Stimulated activated CD8-positive, alpha-beta memory T cell treated with anti-CD3 and anti-CD28 coated beads, Interleukin-7, amount 100 ng/mL, for 4 hours (primary cell): Measurements from ENCODE around the gene PSMD6.
A peak's percentile ranks its signal among the peaks of the same experiment; 100 is the strongest.

Experiments
- DNase-seq, 2 donors: peaks; one replicate each; pipeline ENCODE4 v3.0.0-alpha.2; 2020; ENCODE audit warnings: low read depth in 2 of 2

Gene PSMD6

DNA sequence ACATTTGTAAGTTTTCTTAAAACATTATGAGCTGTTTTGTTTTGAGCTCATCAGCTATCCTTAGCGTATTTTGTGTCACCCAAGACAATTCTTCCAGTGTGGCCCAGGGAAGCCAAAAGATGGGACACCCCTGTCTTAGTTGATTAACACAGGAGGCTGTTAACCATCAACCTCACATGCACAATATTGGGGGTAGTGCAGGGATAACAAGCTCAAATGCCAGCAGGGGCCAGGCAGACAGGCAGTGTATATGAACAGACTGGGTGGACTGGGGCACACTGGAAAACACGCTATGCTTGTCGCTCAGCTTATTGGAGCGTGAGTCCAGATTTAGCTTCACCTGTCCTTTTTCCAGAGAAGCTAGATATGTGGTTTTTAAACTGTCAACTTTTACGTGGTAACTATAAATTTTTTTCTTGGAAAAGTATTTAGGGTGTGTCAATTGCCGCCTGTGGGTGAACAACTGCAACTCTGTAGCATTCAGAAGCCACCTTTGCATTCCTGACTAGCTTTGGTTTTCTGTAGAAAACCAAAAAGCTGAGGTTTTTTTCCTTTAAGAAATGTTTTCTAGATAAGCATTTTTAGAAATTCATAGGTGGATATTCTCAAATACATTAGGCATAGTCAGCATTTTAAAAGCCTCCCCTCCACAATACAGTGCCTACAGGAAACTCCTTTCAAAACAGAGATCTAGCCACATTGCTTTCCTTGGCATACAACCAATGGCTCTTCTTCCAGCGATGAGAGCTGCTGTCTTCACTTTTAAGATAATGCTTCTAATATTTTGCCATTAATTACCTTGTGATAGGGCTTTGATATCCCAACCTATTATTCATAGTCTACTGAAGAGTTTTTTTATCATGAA is 14.6 kb downstream of the PSMD6 start:
- DNase-seq, result no peak

DNA sequence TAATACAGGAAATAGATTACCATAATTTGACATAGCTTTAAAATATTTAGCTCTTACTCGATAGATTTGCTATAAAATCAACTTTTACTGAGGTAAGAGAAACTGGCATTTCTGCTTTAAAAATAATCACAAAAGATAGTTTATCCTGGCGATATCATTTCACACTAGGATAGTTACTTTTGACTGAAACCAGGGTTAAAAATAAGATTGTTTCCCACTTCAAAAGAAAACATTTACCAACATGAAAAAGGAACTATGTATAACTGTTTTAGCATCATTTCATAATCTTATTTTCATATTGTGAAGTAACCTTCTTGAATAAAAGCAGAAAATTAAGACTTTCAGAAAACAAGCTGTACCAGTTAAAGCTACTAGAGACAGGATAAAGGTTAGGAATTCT is 15.3 kb downstream of the PSMD6 start:
- DNase-seq, result no peak

DNA sequence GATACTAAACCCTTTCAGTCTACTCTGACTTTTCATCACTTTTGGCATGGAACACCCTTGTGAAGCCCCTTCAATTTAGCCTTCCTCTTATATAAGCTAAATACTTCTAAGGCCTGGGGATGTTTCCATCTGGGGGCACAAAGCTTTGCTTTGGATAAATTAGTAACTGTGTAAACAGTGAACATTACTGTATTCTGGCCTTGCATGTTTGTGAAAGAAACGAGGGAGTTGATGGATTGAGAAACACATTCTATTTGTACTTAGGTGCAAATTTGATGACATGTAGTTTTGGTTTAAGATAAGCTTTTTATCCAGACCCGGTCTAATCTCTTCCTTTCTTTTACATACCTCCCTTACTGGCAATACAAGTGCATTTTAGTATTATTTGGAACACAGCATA is 19.7 kb downstream of the PSMD6 start:
- no peak for DNase-seq

DNA sequence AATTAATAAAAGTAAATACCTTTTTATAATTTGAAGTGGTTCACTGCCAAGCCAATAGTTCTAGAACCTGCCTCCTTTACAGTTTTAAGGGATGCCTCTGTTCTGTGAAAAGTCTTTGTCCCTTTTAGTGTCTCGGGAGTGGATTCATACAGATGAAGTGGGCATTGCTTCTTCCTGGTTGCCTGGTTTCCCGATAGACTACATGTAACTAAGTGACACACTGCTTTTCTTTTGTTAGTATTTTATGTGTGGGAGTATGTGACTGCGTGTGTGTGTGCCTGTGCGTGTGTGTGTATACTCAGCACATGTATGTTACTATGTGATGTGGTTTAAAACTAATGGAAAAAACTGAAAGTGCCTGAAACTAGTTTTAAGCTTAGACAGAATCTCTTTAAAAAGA is 21.1 kb downstream of the PSMD6 start:
- DNase-seq, result no peak

DNA sequence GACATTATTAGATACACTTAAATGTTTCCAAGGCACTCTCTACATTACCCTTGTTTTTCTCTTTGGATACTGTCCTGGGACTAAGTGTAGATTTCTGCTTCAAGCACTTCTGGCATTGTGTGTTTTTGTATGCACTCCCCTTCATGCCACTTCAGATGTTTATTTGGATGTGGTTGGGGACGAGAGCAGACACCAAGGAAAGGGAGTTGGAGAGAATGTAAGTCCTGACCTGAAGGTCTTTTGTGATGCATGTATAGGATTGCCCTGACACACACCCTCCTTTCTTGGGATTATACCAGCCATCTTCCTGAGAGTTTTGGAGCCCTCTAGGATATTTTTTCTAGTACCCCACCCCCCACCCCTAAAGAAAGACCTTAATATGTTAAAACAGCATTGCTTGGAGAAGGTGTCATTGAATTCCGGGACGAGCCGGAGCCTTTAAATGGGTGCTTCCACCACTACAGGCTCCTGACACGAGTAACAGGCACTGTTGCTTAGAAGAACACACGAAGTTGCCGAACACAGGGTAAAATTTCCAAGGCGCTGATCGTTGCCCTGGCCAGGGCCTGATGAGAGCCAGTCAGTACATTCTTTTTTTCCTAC is 22.7 kb downstream of the PSMD6 start:
- DNase-seq, result no peak

DNA sequence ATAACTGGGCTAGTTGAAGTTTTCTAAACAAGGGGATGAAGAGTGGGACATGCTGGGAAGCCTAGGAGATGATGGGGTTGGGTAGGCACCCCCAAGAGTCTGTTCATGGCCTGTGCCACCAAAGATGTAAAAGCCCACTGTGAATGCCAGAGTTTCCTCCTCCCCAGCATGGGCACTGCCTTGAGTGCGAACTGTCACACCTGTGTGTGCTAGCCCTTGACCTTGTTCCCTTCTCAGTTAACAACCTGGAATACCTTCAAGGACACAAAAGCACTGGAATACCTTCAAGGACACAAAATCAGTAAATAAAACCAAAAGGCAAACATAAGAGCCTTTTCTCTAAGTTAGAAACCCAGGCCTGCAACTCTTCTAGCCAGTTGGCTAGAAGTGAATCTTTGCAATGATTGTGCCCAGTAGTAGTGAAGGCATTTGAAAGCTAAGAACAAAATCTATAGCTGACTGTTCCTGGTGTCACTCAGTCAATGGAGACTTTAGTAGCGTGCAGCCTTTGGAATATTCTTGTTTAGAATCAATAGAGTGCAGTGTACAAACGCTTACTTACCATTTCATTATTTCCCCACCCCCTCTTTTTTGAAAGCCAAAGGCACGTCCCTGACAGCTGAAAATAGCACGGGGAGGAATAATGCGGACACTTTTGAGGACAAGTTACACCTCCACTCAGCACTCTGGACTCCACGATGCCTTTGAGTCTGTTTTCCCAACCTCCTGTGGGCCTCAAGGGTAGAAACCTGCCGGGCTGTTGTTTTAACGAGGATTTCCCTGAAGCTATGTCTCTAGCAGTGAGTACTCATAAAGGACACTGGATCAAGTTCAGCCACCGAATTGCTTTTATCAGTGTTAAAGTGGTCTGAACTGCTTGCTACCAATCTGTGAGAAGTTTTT is 24.2 kb downstream of the PSMD6 start:
- no peak for DNase-seq

DNA sequence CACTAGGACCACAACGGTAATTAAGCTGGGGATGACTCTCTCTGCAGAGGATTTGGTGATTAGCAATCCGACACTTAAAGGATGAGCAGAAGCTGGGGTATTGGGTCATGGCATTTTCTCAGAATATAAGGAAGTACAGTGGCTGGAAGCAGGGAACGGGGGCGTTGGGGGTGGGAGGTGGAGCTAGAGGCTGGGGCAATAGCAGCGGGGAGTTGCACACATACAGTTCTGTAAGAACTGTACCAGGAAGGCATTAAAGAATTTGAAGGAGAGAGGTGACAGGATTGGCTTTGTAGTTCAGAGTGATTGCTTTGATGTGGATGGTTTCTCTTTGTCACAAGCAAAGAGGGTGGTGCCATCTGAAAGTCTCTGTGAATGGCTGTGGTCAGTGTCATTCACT is 28.2 kb downstream of the PSMD6 start:
- DNase-seq, result no peak

DNA sequence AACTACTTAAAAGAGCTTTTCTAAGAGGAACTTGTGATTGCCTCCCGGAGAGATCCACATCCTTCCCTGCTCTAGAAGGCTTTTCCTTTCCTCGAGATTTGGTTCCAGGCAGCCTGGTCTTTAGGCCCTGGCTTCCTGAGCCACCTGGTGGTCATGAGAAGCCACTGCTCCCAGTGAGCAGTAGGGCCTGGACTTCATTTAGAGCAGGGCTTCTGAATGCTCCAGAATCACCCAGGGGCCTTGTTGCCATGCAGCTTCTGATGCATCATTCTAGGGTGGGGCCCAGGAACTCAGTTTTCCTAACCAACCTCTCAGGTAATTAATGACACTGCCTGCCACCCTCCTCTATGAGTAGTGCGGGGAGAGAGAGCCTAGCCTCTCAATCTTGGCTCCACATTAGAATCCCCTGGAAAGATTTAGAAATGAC is 29.6 kb downstream of the PSMD6 start:
- peak; percentile 19 to 23 for DNase-seq

DNA sequence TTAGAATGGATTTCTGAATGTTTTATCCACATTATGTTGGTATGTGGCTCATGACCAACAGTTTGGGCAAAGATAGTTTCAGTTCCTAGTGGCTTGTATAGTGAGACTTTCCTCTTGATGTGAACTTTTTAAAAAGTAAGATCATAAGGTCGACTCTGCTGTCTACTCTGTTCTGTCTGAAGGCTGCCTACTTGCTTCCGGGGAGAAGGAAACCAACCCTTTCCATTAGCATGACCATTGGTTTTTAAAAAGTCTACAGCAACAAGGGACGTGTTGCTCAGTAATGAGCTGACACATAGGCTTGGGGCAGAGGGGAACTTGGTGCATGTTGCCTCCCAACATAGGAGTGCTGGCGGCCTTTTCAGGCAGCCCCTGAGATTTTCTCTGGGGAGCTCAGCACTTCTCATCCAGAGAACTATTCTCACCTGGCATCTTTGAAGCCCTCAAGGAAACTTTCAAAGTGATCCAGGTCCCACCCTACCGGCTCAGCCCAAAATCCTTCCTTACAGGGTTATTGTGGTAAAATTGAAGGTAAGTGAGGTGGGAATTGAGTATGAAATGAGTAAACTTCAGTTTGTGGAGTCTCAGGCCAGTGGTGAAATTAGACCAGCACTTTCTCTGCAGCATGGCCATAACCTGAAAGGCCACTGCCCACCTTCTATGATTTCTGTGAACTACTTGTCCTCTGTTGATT is 30.6 kb downstream of the PSMD6 start:
- DNase-seq, result no peak

DNA sequence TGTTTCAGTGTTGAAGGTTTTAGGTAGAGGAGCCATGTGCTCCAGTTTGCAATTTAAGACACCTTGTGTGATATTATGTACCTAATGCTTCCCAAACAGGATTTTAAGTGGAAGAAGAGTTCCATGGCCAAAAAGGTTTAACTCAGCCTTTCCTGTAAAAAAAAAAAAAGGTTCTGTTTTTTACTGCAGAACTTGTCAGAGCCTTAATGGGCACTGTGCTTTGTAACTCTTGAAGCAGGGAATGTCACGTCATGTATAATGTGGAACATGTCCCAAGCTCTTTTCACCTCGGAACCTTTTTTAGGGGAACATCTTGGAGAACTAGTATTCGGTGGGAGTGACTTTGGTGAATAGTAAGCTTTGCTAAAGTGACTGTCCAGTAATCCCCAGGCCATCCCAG is 31.6 kb downstream of the PSMD6 start:
- DNase-seq, result no peak

DNA sequence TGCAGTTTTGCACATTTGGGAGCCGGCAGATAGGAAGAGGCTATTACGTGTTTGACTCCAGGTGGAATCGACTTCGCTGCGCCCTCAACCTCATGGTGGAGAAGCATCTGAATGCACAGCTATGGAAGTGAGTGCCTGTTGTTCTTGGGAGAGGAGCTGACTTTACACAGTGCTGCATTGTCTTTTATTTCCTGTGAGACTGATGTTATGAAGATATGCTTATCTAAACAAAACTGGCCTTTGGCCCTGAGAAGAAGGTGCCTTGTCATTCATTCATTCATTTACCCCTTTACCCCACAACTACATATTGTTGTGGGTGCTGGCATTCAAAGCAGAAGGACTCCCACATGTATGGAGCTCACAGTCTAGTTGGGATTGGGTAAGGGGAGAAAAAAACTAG is 32.6 kb downstream of the PSMD6 start:
- DNase-seq, result no peak

DNA sequence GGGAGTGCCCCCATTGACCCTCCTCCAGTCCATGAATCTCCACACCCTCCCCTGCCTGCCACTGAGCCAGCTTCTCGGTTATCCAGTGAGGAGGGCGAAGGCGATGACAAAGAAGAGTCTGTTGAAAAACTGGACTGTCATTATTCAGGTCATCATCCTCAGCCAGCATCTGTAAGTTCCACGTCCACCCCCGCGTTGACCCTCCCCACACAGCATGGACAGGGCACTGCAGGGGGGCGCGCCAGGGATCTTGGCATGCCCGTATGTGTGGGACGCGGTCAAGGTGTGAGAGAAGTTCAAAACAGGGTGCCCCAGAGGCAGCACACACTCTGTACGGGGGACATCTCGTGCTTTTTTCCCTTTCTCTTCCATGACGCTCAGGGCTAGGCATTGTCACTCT is 33.1 kb downstream of the PSMD6 start:
- no peak for DNase-seq

DNA sequence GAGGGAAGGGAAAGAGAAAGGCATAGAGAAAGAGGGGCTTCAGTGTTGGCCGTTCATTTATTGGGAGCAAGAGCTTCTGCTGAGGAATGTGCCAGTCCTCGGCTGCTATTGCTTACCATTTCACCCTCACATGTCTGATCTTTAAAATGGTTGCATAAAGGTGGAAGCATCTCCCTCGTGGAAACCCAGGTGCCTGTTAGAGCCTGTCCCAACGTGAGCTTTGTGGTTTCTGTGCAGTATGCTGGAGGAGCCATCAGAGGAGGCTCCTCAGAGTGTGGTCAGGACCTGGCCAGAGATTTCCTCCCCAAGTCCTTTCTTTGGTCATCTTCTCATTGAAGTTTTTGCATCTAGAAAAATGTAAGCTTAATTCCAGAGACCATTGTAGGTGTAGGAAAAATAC is 34.4 kb downstream of the PSMD6 start:
- no peak for DNase-seq

DNA sequence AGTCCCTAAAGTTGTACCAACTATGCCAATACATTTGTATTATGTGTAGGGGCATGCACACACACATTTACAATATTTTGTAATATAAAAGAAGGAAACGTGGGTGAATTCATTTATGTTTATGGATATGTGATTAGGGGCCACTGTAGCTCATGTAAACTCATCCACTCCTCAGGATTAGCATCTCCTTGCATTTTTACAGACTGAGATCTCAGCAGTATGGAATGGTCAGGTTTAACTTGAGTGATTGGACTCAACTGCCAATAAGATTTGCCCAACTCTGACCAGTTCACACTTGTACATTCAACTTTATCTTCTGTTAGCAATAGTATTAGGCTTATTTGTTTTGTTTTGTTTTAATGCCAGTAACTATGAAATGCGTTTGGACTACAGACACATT is 36.5 kb downstream of the PSMD6 start:
- no peak for DNase-seq

DNA sequence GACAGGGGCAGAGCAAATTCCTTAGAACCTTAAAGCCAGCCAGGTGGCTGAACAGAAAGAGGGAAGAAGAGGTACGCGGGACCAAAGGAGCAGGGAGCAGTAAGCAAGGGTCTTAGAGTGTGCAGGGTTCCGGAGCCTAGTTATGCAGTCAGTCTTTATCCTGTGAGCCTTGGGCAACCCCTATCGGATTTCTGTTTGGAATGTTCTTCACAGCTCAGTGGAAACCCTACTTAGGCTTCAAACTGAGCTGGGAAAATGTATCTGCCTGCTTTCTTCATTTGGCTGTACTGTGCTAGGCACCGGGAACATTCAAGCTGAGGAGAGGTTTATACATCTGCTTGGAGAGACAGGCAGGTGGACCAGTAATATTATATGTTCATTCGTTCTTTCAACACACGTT is 37.1 kb downstream of the PSMD6 start:
- no peak for DNase-seq

DNA sequence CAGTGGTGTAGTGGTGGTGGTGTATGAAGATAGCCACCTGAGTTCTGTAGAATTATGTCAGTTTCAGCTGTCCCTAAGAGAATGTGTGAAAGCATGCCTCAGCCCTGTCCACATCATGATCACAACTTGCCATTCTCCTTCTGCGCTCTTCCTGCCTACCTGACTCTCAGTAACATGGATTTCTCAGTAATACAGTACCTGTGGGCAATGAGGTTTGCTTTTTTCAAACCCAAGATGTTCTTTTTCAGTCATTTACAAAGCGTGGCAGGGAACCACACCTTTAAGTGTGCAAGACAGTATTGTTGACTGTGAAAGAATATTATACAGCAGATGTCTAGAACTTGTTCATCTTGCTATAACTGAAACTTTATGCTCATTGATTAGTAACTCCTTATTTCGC is 38.9 kb downstream of the PSMD6 start:
- DNase-seq, result no peak

DNA sequence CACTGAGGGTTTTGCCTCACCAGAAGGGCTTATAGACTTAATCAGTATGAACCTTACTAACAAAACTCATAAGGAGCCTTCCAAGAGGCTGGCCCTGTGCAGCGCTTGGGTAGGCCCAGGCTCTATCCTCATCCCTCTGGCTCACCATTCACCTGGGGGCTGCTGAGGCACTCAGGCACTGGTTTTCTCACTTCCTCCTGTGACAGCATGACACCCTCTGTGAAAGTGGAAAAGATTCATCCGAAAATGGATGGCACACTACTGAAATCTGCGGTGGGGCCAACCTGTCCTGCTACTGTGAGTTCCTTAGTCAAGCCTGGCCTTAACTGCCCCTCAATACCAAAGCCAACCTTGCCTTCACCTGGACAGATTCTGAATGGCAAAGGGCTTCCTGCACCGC is 41.3 kb downstream of the PSMD6 start:
- DNase-seq, result no peak

DNA sequence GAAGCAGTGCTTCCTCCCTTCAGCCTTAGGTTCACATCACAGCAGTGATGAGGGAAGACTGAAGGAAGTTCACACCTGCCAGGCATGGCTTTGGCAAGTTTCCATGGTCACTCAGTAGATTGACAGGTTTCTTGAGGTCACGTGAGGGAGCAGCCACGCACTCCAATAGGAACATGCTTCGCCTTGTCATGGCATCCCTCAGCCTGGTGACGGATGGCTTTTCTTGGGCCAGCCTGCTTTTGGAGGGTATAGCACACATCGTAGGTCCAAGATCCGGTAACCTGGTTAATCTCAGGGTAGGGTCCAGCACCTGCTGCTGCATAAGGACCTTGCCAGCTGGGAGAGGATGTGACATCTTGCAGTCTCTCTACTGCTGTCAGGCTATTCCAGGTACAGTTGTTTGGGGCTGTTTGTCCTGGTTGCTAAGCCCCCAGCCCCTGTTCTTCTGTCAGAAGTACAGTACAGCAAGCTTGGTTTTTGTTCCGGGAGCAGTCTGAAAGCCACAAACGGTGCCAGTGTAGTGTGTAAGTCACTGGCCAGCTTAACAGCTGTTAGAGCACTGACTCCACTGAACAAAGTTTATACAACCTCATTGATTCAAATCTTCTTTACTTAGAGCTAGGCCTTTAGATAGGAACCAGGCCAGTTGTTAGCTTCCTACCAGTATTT is 42.3 kb downstream of the PSMD6 start:
- no peak for DNase-seq

DNA sequence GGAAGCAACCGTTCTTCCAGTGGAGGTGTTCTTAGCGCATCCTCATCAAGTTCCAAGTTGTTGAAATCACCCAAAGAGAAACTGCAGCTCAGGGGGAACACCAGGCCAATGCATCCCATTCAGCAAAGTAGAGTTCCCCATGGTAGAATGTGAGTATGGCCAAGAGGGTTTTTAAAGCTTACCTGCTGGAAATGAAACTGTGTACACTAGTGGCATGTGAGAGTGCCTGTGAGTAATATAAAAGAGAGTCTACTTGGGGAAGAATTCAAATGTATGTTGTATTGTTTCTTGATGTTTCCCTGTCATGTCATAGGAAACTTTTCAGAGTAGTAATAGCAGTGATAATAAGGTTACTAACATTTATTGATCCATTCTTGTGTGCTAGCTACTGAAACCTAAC is 43.3 kb downstream of the PSMD6 start:
- DNase-seq, result no peak

DNA sequence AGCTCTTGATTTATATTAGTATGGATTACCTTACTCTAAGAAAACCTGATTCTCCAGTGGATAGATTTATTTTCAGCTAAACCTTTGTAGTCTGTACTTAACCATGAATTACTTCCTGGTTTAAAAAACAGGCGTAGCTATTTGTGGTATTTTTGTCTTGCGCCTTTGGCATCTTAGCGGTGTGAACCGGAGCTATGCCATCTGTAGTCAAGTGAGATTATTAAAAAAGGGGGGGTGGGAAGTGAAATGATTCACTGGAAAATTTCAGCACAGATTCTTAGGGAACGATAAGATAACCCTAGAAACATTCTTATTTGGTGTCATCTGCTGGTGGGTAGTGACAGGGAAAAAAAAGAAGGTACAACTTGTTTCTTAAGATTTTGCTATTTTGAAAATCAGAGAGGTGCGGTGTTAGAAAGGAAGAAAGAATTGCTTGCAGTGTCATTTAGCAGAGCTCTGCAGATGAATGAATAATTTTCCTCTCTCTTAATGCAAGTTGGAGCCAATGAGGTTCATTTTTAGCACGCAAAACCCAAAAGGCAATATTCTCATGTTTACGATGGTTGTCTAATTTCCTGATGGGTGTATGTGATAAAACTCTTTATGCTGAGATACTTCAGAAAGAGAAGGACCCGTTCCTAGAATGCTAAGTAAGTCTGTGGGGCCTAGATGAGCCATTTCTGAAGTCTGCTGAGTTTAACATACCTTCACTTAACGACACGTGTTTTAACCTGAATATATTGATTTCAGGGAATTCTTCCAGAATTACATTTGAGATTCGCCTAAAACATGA is 44.0 kb downstream of the PSMD6 start:
- peak in 1 of 2 donors; percentile 23 for DNase-seq

DNA sequence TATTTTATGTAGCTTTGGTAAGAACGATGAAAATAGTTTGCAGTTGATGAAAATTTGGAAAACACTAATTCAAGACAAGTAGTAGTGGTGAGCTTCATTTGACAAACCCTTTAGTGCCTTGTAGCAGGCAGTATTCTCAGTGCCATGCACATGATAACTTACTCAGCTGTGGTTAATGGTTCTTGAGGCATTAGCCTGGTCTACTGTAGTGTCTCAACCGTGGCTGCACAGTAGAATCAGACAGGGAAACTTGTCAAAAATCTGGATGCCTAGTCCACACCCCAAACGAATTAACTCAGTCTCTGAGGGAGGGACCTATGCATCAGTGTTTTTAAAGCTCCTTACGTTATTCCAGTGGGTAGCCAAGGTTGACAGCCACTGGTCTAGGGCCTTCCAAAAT is 45.4 kb downstream of the PSMD6 start:
- no peak for DNase-seq
